Measurements from ENCODE around the gene GPN3.
"Not testable (repeated sequence)": the region's sequence is repeated elsewhere in the genome, so short reads cannot be mapped to it uniquely, and the experiment has no call there.

GPN3 gene

GRCh38 chr12:110501752-110502738 is 34.0 kb upstream of the GPN3 start, which contains the start of the genes RAD9B and VPS29:
RAD9B (plus strand) TSS chr12:110502331; CDS start chr12:110502338, 7 bp downstream.
VPS29 (minus strand) TSS chr12:110502111; CDS start chr12:110502051, 60 bp downstream.
- H3K27ac ChIP-seq: peak within 1 kb of the TSS; percentile 88
- no peak for TF ChIP-seq CTCF (conservative IDR thresholded peaks at IDR 0.05)

GRCh38 chr12:110501399-110501751 is 33.3 kb upstream of the GPN3 start:
- no peak for TF ChIP-seq CTCF (conservative IDR thresholded peaks at IDR 0.05)
- H3K27ac ChIP-seq: peak overlapping the region; percentile 88

GRCh38 chr12:110498984-110499706 is 31.1 kb upstream of the GPN3 start:
- no peak overlapping the region for H3K27ac ChIP-seq
- TF ChIP-seq CTCF (conservative IDR thresholded peaks at IDR 0.05): no peak

- H3K27ac ChIP-seq: no peak overlapping the region
- no peak for TF ChIP-seq CTCF (conservative IDR thresholded peaks at IDR 0.05)
Measured at GRCh38 chr12:110475426-110475825, 7.4 kb upstream of the GPN3 start.

GRCh38 chr12:110467847-110468213 is 227 bp downstream of the GPN3 start:
- H3K27ac ChIP-seq: peak overlapping the region; percentile 99
- no peak for TF ChIP-seq CTCF (conservative IDR thresholded peaks at IDR 0.05)

- H3K27ac ChIP-seq: peak overlapping the region; percentile 99
- no peak for TF ChIP-seq CTCF (conservative IDR thresholded peaks at IDR 0.05)
Measured at GRCh38 chr12:110466791-110467190, 1.3 kb downstream of the GPN3 start.

GRCh38 chr12:110465765-110466164 is 2.3 kb downstream of the GPN3 start:
- not testable (repeated sequence) for H3K27ac ChIP-seq

Data from VCaP (cell line).